Thoracic aorta (tissue), 2 donors: ENCODE results near the gene PALD1. TPM values are rescaled to one million over a fixed set of nuclear protein-coding genes. Genes with fewer than 3 reads are reported as not detected.

Experiments used
- ATAC-seq: fragments of 150-250 bp; one replicate; pipeline ENCODE4 v1.8.0; 2017; ENCODE audit warnings: low read depth; ENCODE audit not compliant: insufficient number of reproducible peaks, low FRiP score
- DNase-seq: peaks from one replicate; pipeline ENCODE4 v3.0.0-alpha.2; 2020; ENCODE audit warnings: low spot score
- H3K27ac ChIP-seq, 2 donors: fragments of 200-600 bp; sonication (generic); 1 replicate in 1 of 2; 2 replicates in 1 of 2; pipeline ENCODE4 v1.5.1; 2016; ENCODE audit warnings: mild to moderate bottlenecking in 2 of 2, moderate library complexity in 2 of 2
- H3K27me3 ChIP-seq: fragments of 200-600 bp; sonication (generic); replicated peaks from 2 replicates; pipeline ENCODE4 v1.6.0; 2016; ENCODE audit warnings: mild to moderate bottlenecking; ENCODE audit not compliant: insufficient read depth
- H3K36me3 ChIP-seq: fragments of 200-600 bp; sonication (generic); one replicate; pipeline ENCODE4 v1.5.1; 2016
- H3K4me1 ChIP-seq, 2 donors: fragments of 200-600 bp; sonication (generic); 1 replicate in 1 of 2; 2 replicates in 1 of 2; pipeline versions ENCODE4 v1.5.1 to v1.6.0; 2016; ENCODE audit warnings: low read depth in 2 of 2, mild to moderate bottlenecking in 1 of 2; ENCODE audit not compliant: control insufficient read depth in 1 of 2
- H3K4me3 ChIP-seq: fragments of 200-600 bp; sonication (generic); 2 replicates; pipeline ENCODE4 v1.5.1; 2016; ENCODE audit warnings: mild to moderate bottlenecking
- H3K9me3 ChIP-seq: fragments of 200-600 bp; sonication (generic); 2 replicates; pipeline ENCODE4 v1.5.1; 2016
- CTCF ChIP-seq: fragments of 200-600 bp; sonication (generic); IDR thresholded peaks from one replicate; pipeline ENCODE4 v1.5.1; 2019; ENCODE audit warnings: antibody characterized with exemption
- total RNA-seq, 2 donors: library from RNA; depleted of rRNA; stranded (reverse); fragments of >200 nt; gene quantifications; one replicate each; pipeline versions ENCODE4 v1.1.0 to v1.2.3, GENCODE V29; 2016

The PALD1 gene
- total RNA-seq, 2 donors from 2014 or later: 19.5 to 19.7 TPM

GRCh38 chr10:70533189-70533558 is 54.6 kb downstream of the PALD1 start:
- Histone ChIP-seq H3K4me3 (no peak overlapping the region), H3K9me3 (no peaks in the 10 kb centered on the region), H3K4me1 (no peaks in the 10 kb centered on the region), H3K27me3 (no peaks in the 10 kb centered on the region), H3K36me3 (no peaks in the 10 kb centered on the region), H3K27ac (no peak overlapping the region)
- ATAC-seq (no peak), DNase-seq (no peak)
- TF ChIP-seq CTCF: no peak

- TF ChIP-seq CTCF: no peak
- Histone ChIP-seq H3K4me1 (no peaks in the 10 kb centered on the region), H3K27ac (no peak overlapping the region), H3K36me3 (no peaks in the 10 kb centered on the region), H3K27me3 (no peaks in the 10 kb centered on the region), H3K9me3 (no peaks in the 10 kb centered on the region), H3K4me3 (no peak overlapping the region)
- DNase-seq: no peak
- no peak for ATAC-seq
Measured at GRCh38 chr10:70534281-70534680, 55.7 kb downstream of the PALD1 start.

- ATAC-seq (no peak), DNase-seq (no peak)
- Histone ChIP-seq H3K27me3 (no peaks in the 10 kb centered on the region), H3K9me3 (no peaks in the 10 kb centered on the region), H3K27ac (no peak overlapping the region), H3K4me1 (no peaks in the 10 kb centered on the region), H3K4me3 (no peak overlapping the region), H3K36me3 (no peaks in the 10 kb centered on the region)
- no peak for TF ChIP-seq CTCF
Measured at GRCh38 chr10:70535001-70535400, 56.4 kb downstream of the PALD1 start.

GRCh38 chr10:70535451-70535850 is 56.9 kb downstream of the PALD1 start:
- H3K27ac ChIP-seq: no peak overlapping the region
- DNase-seq (no peak), ATAC-seq (no peak)
- no peaks in the 10 kb centered on the region for H3K4me1 ChIP-seq
- no peaks in the 10 kb centered on the region for H3K27me3 ChIP-seq
- no peaks in the 10 kb centered on the region for H3K9me3 ChIP-seq
- no peaks in the 10 kb centered on the region for H3K36me3 ChIP-seq
- no peak overlapping the region for H3K4me3 ChIP-seq
- no peak for TF ChIP-seq CTCF

GRCh38 chr10:70536196-70536861 is 57.8 kb downstream of the PALD1 start:
- H3K9me3 ChIP-seq: no peaks in the 10 kb centered on the region
- TF ChIP-seq CTCF: no peak
- no peaks in the 10 kb centered on the region for H3K4me1 ChIP-seq
- peaks cover 2% of the 10 kb centered on the region for H3K36me3 ChIP-seq
- DNase-seq: no peak
- H3K27me3 ChIP-seq: no peaks in the 10 kb centered on the region
- no peak overlapping the region for H3K4me3 ChIP-seq
- ATAC-seq: no peak
- H3K27ac ChIP-seq: no peak overlapping the region
